Measurements from ENCODE around the gene KHDC4.

Gene KHDC4

GRCh38 chr1:155976913-155977689 lies 42.9 kb upstream of the KHDC4 start:
- Histone ChIP-seq H3K36me3 (ENCODE audit: control insufficient read depth, insufficient read depth, low read length) (no peaks in the 10 kb centered on the region), H3K4me3 (ENCODE audit: low read depth, low read length) (peak overlapping the region; percentile 92), H3K9ac (no peak overlapping the region), H3K27ac (peak overlapping the region; percentile 80), H3K9me3 (ENCODE audit: control insufficient read depth, low read length) (no peaks in the 10 kb centered on the region), H3K79me2 (no peaks in the 10 kb centered on the region), H2AFZ (peak overlapping the region; percentile 22), H3K27me3 (ENCODE audit: control insufficient read depth, insufficient read depth, low read length) (no peaks in the 10 kb centered on the region), H3K4me2 (ENCODE audit: low read length) (peak overlapping the region; percentile 85), H3K4me1 (peaks cover 13% of the 10 kb centered on the region)
- TF ChIP-seq CTCF (IDR thresholded peaks at IDR 0.05), result no peak

DNA sequence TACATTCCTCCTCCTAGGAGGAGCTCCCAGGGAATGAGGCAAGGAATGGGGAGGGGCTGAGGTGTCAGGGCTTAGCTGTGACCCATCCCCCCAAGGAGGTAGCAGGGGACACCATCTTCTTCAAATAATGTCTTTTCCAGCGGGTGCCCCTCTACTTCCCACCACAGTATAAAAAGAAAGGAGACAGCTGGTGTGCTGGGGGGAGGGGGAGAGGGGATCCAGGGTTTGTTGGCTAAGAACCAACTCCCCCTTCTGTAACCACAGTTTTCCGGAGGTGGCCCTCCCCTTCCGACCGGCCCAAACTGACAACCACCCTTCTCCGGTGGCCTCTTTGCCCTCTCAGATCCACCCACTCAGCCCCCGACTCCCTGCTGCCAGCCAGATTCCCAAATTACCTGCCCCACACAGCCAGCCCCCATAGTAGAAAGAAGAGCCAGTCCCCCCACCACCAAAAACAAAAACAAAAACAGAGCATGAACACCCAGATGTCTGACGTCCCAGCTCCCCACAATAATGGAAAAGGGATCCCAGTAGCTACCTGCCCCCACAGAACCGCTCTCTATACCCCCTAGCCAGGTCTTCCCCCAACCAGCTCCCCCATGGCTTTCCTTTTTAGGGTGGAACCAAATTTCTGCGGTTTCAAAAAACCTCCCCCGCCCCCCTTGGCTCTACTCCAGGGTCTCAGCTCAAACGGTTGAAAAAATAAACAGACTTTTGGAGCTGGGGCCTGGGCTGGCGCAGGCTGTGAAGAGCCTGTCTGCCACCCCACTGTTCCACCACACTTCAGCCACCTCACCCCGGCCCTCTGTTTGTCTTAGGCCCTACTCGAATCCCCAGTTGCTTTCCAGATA lies 42.1 kb upstream of the KHDC4 start:
- Histone ChIP-seq H3K27me3 (ENCODE audit: control insufficient read depth, insufficient read depth, low read length) (no peaks in the 10 kb centered on the region), H3K4me1 (peaks cover 9% of the 10 kb centered on the region), H3K4me3 (ENCODE audit: low read depth, low read length) (peak overlapping the region; percentile 92), H3K9me3 (ENCODE audit: control insufficient read depth, low read length) (no peaks in the 10 kb centered on the region), H3K27ac (peak overlapping the region; percentile 33), H3K79me2 (no peaks in the 10 kb centered on the region), H3K4me2 (ENCODE audit: low read length) (peak overlapping the region; percentile 85), H3K9ac (no peak overlapping the region), H3K36me3 (ENCODE audit: control insufficient read depth, insufficient read depth, low read length) (no peaks in the 10 kb centered on the region), H2AFZ (no peak overlapping the region)
- no peak for TF ChIP-seq CTCF (IDR thresholded peaks at IDR 0.05)

DNA sequence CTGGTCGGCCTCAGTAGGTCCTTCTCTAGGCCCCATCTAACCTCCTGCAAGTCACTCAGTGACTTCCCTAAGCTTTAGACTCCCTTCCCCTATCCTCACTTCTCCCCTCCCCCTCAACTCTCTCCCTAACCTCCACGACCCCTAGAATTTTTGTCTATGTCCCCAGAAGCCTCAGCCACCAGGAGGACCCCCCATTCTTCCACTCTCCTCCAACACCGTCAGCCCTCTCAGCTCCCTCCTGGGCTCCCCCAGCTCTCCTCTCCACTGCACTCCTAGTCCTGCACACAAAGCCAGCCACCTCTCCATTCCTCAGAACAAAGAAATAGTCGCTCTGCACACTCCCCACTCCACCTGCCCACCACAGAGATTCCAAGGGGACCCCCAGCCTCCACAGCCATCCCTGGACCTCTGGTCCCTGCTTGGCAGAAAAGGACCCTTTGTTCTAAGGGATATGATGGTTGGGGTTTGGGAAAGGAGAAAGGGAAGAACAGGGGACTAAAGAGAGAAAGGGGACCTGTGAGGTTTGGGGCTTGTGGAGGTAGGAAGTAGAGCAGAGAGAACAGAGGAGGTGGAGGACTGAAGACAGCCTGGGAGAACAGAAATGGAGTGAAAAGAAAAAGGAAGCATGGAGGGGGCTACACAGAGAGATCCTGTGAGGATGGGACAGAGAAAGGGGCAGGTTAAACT lies 41.3 kb upstream of the KHDC4 start:
- Histone ChIP-seq H3K4me1 (peaks cover 2% of the 10 kb centered on the region), H3K9ac (no peak overlapping the region), H3K79me2 (no peaks in the 10 kb centered on the region), H3K9me3 (ENCODE audit: control insufficient read depth, low read length) (no peaks in the 10 kb centered on the region), H3K4me2 (ENCODE audit: low read length) (peak overlapping the region; percentile 85), H3K36me3 (ENCODE audit: control insufficient read depth, insufficient read depth, low read length) (no peaks in the 10 kb centered on the region), H2AFZ (no peak overlapping the region), H3K27ac (peak overlapping the region; percentile 29), H3K4me3 (ENCODE audit: low read depth, low read length) (peak overlapping the region; percentile 92), H3K27me3 (ENCODE audit: control insufficient read depth, insufficient read depth, low read length) (no peaks in the 10 kb centered on the region)
- TF ChIP-seq CTCF (IDR thresholded peaks at IDR 0.05), result no peak

DNA sequence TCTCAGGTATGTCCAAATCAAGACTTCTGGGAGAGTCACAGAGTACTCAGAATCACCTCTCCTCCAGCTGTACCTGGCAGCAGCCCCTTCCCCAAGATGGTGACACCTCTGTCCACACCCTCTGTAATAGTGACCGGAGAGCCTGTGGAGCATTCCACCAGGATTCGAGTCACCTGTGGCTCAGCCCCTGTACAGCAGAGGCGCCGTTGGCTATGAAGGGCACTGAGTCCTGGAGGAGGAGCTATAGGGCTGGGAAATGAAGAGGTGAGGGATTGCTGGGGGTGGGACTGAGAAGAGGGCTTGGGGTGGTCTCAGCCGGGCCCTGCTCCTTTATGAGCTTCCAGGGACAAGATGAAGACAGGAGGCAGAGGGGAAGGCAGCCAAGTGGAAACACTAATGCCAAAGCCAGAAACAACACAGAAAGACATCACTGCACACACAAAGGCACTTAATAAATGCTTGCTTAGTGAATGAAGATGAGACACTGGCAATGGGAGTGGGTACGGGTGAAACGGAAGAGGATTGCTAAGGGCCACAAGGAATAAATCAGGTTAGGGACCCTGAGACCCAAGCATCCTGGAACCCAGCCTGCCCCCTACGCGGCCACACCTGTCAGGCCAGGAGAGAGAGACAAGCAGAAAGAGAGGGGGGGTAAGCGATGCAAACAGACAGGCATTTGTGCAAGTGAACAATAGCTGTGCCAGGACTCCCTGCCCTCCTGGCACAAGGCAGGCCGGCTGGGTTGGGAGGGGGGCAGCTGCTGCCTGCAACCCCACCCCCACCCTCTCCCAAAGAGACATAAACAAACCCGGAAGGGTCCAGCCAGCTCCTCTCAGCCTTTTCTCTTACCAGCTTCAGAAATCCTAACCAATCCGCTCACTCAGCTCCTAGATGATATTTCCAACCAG lies 40.2 kb upstream of the KHDC4 start:
- no peak overlapping the region for H3K27ac ChIP-seq
- H3K9me3 ChIP-seq (ENCODE audit: control insufficient read depth, low read length), result no peaks in the 10 kb centered on the region
- H3K4me2 ChIP-seq (ENCODE audit: low read length), result peak overlapping the region; percentile 85
- H3K27me3 ChIP-seq (ENCODE audit: control insufficient read depth, insufficient read depth, low read length), result no peaks in the 10 kb centered on the region
- no peak overlapping the region for H3K4me3 ChIP-seq (ENCODE audit: low read depth, low read length)
- H3K36me3 ChIP-seq (ENCODE audit: control insufficient read depth, insufficient read depth, low read length), result no peaks in the 10 kb centered on the region
- no peak overlapping the region for H3K9ac ChIP-seq
- TF ChIP-seq CTCF (IDR thresholded peaks at IDR 0.05), result no peak
- H3K4me1 ChIP-seq, result no peaks in the 10 kb centered on the region
- H2AFZ ChIP-seq, result no peak overlapping the region
- no peaks in the 10 kb centered on the region for H3K79me2 ChIP-seq
